ENCODE data around the gene SLC26A11. TPM values are rescaled to one million over a fixed set of nuclear protein-coding genes. Genes with fewer than 3 reads are reported as not detected.

Gene SLC26A11
- total RNA-seq, 1 donor from 2014 or later = 23.6 TPM

DNA sequence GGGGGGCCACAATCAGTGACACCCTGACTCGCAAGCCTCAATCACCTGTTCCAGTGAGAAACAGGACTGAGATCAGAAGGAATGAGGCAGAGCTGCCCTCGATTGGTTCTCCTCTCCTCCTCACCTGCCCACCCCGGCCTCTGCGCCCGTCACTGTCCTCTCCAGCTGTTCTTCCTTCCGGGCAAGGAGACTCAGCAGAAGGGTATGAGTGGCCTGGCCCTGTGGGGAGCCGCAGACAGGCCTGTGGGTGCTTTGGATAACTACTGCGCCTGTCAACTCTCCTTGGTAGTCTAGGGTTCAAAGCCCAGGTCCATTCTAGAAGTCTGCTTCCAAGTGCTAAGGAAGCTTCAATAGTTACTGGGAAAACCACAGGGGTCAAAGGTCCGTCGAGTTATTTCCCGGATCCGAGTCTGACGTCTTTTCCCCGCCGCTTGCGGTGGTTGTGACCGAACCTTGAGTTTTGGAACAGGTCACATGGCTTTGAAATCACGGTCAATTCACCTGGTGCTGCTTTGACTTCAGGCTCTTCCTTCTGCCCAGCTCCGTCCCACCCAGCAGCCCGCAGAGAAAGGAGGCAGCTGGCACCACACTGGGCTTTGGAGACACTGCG, 42.1 kb upstream of the SLC26A11 start:
- TF ChIP-seq, protein P1, sequence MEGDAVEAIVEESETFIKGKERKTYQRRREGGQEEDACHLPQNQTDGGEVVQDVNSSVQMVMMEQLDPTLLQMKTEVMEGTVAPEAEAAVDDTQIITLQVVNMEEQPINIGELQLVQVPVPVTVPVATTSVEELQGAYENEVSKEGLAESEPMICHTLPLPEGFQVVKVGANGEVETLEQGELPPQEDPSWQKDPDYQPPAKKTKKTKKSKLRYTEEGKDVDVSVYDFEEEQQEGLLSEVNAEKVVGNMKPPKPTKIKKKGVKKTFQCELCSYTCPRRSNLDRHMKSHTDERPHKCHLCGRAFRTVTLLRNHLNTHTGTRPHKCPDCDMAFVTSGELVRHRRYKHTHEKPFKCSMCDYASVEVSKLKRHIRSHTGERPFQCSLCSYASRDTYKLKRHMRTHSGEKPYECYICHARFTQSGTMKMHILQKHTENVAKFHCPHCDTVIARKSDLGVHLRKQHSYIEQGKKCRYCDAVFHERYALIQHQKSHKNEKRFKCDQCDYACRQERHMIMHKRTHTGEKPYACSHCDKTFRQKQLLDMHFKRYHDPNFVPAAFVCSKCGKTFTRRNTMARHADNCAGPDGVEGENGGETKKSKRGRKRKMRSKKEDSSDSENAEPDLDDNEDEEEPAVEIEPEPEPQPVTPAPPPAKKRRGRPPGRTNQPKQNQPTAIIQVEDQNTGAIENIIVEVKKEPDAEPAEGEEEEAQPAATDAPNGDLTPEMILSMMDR (conservative IDR thresholded peaks at IDR 0.05) = no peak
- no peak overlapping the region for H3K4me3 Mint-ChIP-seq
- H3K27ac Mint-ChIP-seq = no peak overlapping the region
- peaks cover 8% of the 10 kb centered on the region for H3K4me1 Mint-ChIP-seq (ENCODE audit: unreplicated experiment)
- no peaks in the 10 kb centered on the region for H3K36me3 Mint-ChIP-seq
- no peaks in the 10 kb centered on the region for H3K27me3 Mint-ChIP-seq
- no peaks in the 10 kb centered on the region for H3K9me3 Mint-ChIP-seq
- no peak for DNase-seq (ENCODE audit: extremely low spot score, unreplicated experiment)

DNA sequence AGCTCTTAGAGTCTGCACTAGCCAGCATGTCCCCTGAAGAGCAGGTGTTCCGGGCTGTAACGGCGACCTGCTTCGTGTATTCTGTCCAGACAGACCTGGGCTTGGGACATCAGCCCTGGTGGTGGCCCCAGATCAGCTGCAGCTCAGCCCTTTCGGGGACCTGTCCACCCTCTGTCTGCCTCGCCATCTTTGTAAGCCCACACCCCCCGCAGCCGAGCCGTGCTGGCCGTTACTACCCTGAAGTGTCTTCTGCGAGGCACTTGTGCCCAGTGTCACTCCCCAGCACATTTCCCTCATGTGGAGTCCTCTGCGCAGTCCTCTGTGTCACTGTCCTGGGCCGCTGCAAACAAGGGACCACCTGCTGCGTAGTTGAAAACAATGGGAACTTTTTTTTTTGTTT, 40.0 kb upstream of the SLC26A11 start:
- Mint-ChIP-seq H3K9me3 (no peaks in the 10 kb centered on the region), H3K27me3 (no peaks in the 10 kb centered on the region), H3K36me3 (no peaks in the 10 kb centered on the region)

DNA sequence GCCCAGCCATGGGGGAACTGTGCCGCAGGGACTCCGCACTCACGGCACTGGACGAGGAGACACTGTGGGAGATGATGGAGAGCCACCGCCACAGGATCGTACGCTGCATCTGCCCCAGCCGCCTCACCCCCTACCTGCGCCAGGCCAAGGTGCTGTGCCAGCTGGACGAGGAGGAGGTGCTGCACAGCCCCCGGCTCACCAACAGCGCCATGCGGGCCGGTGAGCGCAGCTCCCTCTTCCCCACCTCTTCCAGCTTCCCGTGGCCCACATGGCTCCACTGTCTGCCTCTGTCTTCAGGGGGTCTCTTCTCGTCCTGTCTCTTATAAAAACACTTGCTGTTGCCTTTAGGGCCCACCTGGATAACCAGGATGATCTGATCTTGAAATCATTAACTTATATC, 38.8 kb upstream of the SLC26A11 start:
- H3K36me3 Mint-ChIP-seq = no peaks in the 10 kb centered on the region
- no peaks in the 10 kb centered on the region for H3K27me3 Mint-ChIP-seq
- H3K9me3 Mint-ChIP-seq = no peaks in the 10 kb centered on the region
- no peak overlapping the region for H3K27ac Mint-ChIP-seq
- no peak overlapping the region for H3K4me3 Mint-ChIP-seq
- TF ChIP-seq, protein P1 (conservative IDR thresholded peaks at IDR 0.05) = no peak
- no peak for DNase-seq (ENCODE audit: extremely low spot score, unreplicated experiment)
- peaks cover 7% of the 10 kb centered on the region for H3K4me1 Mint-ChIP-seq (ENCODE audit: unreplicated experiment)

More for the DNA sequence above, 40.0 kb upstream of the SLC26A11 start:
- no peak overlapping the region for H3K27ac Mint-ChIP-seq
- H3K4me1 Mint-ChIP-seq (ENCODE audit: unreplicated experiment) = peaks cover 8% of the 10 kb centered on the region
- TF ChIP-seq, protein P1 (conservative IDR thresholded peaks at IDR 0.05) = no peak
- no peak for DNase-seq (ENCODE audit: extremely low spot score, unreplicated experiment)
- H3K4me3 Mint-ChIP-seq = no peak overlapping the region

DNA sequence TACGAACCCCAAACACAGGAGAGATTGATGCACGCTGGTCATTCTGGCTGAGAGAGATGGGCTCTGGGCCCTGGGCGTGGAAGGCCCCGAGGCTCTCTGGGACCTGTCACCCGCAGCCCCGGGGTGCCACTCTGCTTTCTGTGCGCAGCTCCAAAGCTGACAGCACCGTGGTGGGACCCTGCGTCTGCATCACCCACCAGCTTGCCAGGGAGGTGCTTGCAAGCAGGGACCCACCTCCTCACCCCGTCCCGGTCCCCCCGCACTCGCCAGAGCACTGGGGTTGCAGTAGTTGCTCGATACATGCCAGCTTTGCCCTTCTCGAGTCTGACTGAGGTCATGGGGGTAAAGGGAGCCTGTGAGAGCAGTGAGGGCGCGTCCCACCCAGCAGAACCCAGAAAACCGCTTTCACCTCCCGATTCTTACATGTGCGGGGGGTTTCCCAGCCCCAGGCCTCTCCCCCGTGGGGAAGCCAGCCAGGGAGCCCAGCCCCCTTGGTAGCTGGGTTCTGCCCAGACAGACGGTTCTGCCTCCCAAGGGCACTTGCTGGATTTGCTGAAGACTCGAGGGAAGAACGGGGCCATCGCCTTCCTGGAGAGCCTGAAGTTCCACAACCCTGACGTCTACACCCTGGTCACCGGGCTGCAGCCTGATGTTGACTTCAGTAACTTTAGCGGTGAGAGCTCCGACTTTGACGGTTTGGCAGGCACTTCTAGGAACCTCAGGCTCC, 37.9 kb upstream of the SLC26A11 start:
- H3K4me3 Mint-ChIP-seq = no peak overlapping the region
- no peak overlapping the region for H3K27ac Mint-ChIP-seq
- TF ChIP-seq, protein P1 (conservative IDR thresholded peaks at IDR 0.05) = no peak
- no peaks in the 10 kb centered on the region for H3K9me3 Mint-ChIP-seq
- no peaks in the 10 kb centered on the region for H3K36me3 Mint-ChIP-seq
- no peaks in the 10 kb centered on the region for H3K27me3 Mint-ChIP-seq
- peaks cover 7% of the 10 kb centered on the region for H3K4me1 Mint-ChIP-seq (ENCODE audit: unreplicated experiment)
- no peak for DNase-seq (ENCODE audit: extremely low spot score, unreplicated experiment)

DNA sequence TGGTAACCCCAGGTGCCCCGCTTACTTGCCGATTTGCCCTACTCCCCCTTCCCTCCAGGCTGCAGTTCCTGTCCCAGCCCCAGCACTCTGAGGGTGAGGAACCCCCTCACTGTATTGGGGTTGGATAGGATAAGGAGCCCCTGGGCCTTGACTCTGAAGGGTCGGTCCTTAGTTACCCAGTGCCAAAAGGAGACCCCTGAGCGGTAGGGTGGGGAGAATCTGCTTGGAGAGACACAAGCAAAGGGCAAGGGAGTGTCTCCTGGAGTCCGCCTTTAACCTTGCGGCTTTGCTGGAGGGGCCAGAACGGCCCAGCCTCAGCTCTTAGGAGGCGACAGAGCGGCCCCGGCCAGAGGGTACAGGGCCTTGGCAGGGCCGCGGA, 37.4 kb upstream of the SLC26A11 start:
- Mint-ChIP-seq H3K36me3 (no peaks in the 10 kb centered on the region), H3K9me3 (no peaks in the 10 kb centered on the region), H3K27me3 (no peaks in the 10 kb centered on the region), H3K4me1 (ENCODE audit: unreplicated experiment) (peaks cover 7% of the 10 kb centered on the region), H3K27ac (no peak overlapping the region), H3K4me3 (no peak overlapping the region)
- TF ChIP-seq, protein P1 (conservative IDR thresholded peaks at IDR 0.05) = no peak
- DNase-seq (ENCODE audit: extremely low spot score, unreplicated experiment) = no peak

Data from type B pancreatic cell (in vitro differentiated cells).